HCT116 (cell line): ENCODE results near the gene TSPAN10. TPM values are rescaled to one million over a fixed set of nuclear protein-coding genes. Genes with fewer than 3 reads are reported as not detected.
A peak's percentile ranks its signal among the peaks of the same experiment; 100 is the strongest.

Experiments used
- ATAC-seq: fragments of 200-7000 bp; cut with Tn5 transposase; 2 replicates; pipeline ENCODE4 v1.9.1; 2020; ENCODE audit warnings: mild to moderate bottlenecking, moderate library complexity
- BruUV-seq: library from RNA; stranded (reverse); fragments of 400-500 nt; replicated peaks from 2 replicates; lab custom pipeline; 2021; lab: Mats Ljungman, UMichigan
- CTCF ChIA-PET: fragments of 300-600 bp; sonication (Branson Sonifier 250); formaldehyde crosslinking; loops from one replicate; lab custom pipeline; 2021; ENCODE audit warnings: antibody characterized with exemption; lab: Charles Lee
- POLR2A ChIA-PET: fragments of 300-600, 350-600 bp; sonication (Branson Sonifier 250); formaldehyde crosslinking; loops from one replicate; lab custom pipeline; 2021; ENCODE audit warnings: antibody characterized with exemption; lab: Charles Lee
- RAD21 ChIA-PET, 2 experiments: fragments of 300-600 bp; sonication (Branson Sonifier 250); formaldehyde crosslinking; loops; one replicate each; lab custom pipeline; 2023; ENCODE audit warnings: low total read pairs in 2 of 2; ENCODE audit not compliant: uncharacterized antibody in 2 of 2, unreplicated experiment in 2 of 2, low non-redundant PET in 1 of 2; lab: Charles Lee
- DNase-seq: peaks from one replicate; pipeline ENCODE4 v3.0.0-alpha.2; 2010; ENCODE audit warnings: low read depth, low spot score
- H2AFZ ChIP-seq: fragments of 200-600 bp; shearing (Covaris generic), sonication (generic); 2 replicates; pipeline ENCODE4 v1.6.1; 2017; ENCODE audit warnings: low read depth, mixed run types, mixed read lengths, antibody characterized with exemption, low read length; ENCODE audit not compliant: poor library complexity, severe bottlenecking
- H3K27ac ChIP-seq: 2 replicates; pipeline ENCODE4 v1.5.1; 2012; ENCODE audit warnings: low read depth, low read length
- H3K27me3 ChIP-seq: fragments of 200-600 bp; sonication (generic); 2 replicates; pipeline ENCODE4 v1.6.1; 2016; ENCODE audit warnings: mixed run types, low read length, mixed read lengths; ENCODE audit not compliant: insufficient read depth
- H3K36me3 ChIP-seq, 2 experiments: fragments of 200-500 bp in 1 of 2; fragments of 200-600 bp in 1 of 2; sonication (Bioruptor generic) in 1 of 2; sonication (generic) in 1 of 2; 2 replicates each; pipeline versions ENCODE4 v1.5.1 to v1.6.1; 2014 to 2016; ENCODE audit warnings: low read length in 2 of 2, inconsistent platforms in 1 of 2, mixed read lengths in 1 of 2, mixed run types in 1 of 2; ENCODE audit not compliant: insufficient read depth in 2 of 2, control insufficient read depth in 1 of 2
- H3K4me1 ChIP-seq, 2 experiments: fragments of 200-600 bp in 1 of 2; sonication (generic) in 1 of 2; 2 replicates each; pipeline versions ENCODE4 v1.5.1 to v1.6.1; 2012 to 2017; ENCODE audit warnings: low read length in 2 of 2, inconsistent platforms in 1 of 2, mild to moderate bottlenecking in 1 of 2, mixed read lengths in 1 of 2, mixed run types in 1 of 2, moderate library complexity in 1 of 2; ENCODE audit not compliant: insufficient read depth in 2 of 2, control insufficient read depth in 1 of 2
- H3K4me2 ChIP-seq: fragments of 200-600 bp; sonication (generic); 2 replicates; pipeline ENCODE4 v1.6.1; 2017; ENCODE audit warnings: mixed run types, low read length, mixed read lengths
- H3K4me3 ChIP-seq, 2 experiments: fragments of 200-600 bp in 1 of 2; sonication (generic) in 1 of 2; replicated peaks in 1 of 2; 2 replicates each; pipeline ENCODE4 v1.5.1; 2011 to 2016; ENCODE audit warnings: low read length in 2 of 2, control low read depth in 1 of 2, low read depth in 1 of 2, mild to moderate bottlenecking in 1 of 2, mixed read lengths in 1 of 2, mixed run types in 1 of 2
- H3K79me2 ChIP-seq: fragments of 200-600 bp; sonication (generic); 2 replicates; pipeline ENCODE4 v1.6.1; 2017; ENCODE audit warnings: mild to moderate bottlenecking, mixed run types, low read length, moderate library complexity, mixed read lengths; ENCODE audit not compliant: insufficient read depth
- H3K9ac ChIP-seq: fragments of 200-600 bp; sonication (generic); 2 replicates; pipeline ENCODE4 v1.6.1; 2016; ENCODE audit warnings: low read length, mixed read lengths
- H3K9me2 ChIP-seq: fragments of 200-600 bp; sonication (generic), shearing (Covaris generic); 2 replicates; pipeline ENCODE4 v1.6.1; 2017; ENCODE audit warnings: mixed run types, mild to moderate bottlenecking, moderate library complexity; ENCODE audit not compliant: insufficient read depth
- H3K9me3 ChIP-seq, 2 experiments: fragments of 200-500 bp in 1 of 2; fragments of 200-600 bp in 1 of 2; sonication (Bioruptor generic) in 1 of 2; sonication (generic) in 1 of 2; 2 replicates each; pipeline ENCODE4 v1.6.1; 2014 to 2017; ENCODE audit warnings: low read length in 2 of 2, mixed read lengths in 2 of 2, inconsistent platforms in 1 of 2, low read depth in 1 of 2, mild to moderate bottlenecking in 1 of 2, mixed run types in 1 of 2, moderate library complexity in 1 of 2; ENCODE audit not compliant: control insufficient read depth in 1 of 2, insufficient read depth in 1 of 2
- H4K20me1 ChIP-seq: fragments of 200-600 bp; sonication (generic), shearing (Covaris generic); 2 replicates; pipeline ENCODE4 v1.6.1; 2017; ENCODE audit warnings: mixed run types, mild to moderate bottlenecking, moderate library complexity; ENCODE audit not compliant: insufficient read depth
- CBX3 ChIP-seq: IDR thresholded peaks from 2 replicates; pipeline ENCODE4 v1.6.1; 2012; ENCODE audit warnings: low read depth
- CEBPB ChIP-seq: IDR thresholded peaks from 2 replicates; pipeline ENCODE4 v1.6.1; 2012; ENCODE audit warnings: low read depth
- EGR1 ChIP-seq: IDR thresholded peaks from 2 replicates; pipeline ENCODE4 v1.6.1; 2012; ENCODE audit warnings: low read depth
- EZH2 ChIP-seq: fragments of 200-600 bp; sonication (generic); IDR thresholded peaks from 2 replicates; pipeline ENCODE4 v1.6.1; 2017; ENCODE audit warnings: antibody characterized with exemption, mixed run types
- FOSL1 ChIP-seq: IDR thresholded peaks from 2 replicates; pipeline ENCODE4 v1.6.1; 2012; ENCODE audit warnings: low read depth
- JUND ChIP-seq: IDR thresholded peaks from 2 replicates; pipeline ENCODE4 v1.6.1; 2012
- POLR2A ChIP-seq: IDR thresholded peaks from 2 replicates; pipeline ENCODE4 v1.7.0; 2011; ENCODE audit warnings: borderline replicate concordance; ENCODE audit not compliant: insufficient read depth, insufficient read length; ENCODE audit errors: extremely low read depth
- POLR2AphosphoS5 ChIP-seq: IDR thresholded peaks from 2 replicates; pipeline ENCODE4 v1.6.1; 2011; ENCODE audit warnings: mild to moderate bottlenecking, low read depth, low read length, moderate library complexity
- REST ChIP-seq: IDR thresholded peaks from 2 replicates; pipeline ENCODE4 v1.6.1; 2012; ENCODE audit warnings: low read depth
- SIN3A ChIP-seq: IDR thresholded peaks from 2 replicates; pipeline ENCODE4 v1.6.1; 2012; ENCODE audit warnings: low read depth
- SP1 ChIP-seq: IDR thresholded peaks from 2 replicates; pipeline ENCODE4 v1.6.1; 2012; ENCODE audit warnings: low read depth
- SRF ChIP-seq: IDR thresholded peaks from 2 replicates; pipeline ENCODE4 v1.6.1; 2012; ENCODE audit warnings: low read depth
- YY1 ChIP-seq: IDR thresholded peaks from 2 replicates; pipeline ENCODE4 v1.6.1; 2011; ENCODE audit warnings: low read length, low read depth, moderate library complexity, mild to moderate bottlenecking; ENCODE audit not compliant: insufficient replicate concordance; ENCODE audit errors: extremely low read depth
- ZFX ChIP-seq: fragments of 450-650 bp; IDR thresholded peaks from 2 replicates; pipeline ENCODE4 v1.6.1; 2017
- ZNF274 ChIP-seq: fragments of 200-500 bp; sonication (Bioruptor generic); IDR thresholded peaks from 2 replicates; pipeline ENCODE4 v1.6.1; 2014; ENCODE audit warnings: mild to moderate bottlenecking, low read depth, low read length, inconsistent platforms
- intact Hi-C: fragments of 100-400 bp; cut with micrococcal nuclease; formaldehyde crosslinking; loops from 2 replicates; pipeline ENCODE4 v1.10.0; 2022
- total RNA-seq: library from RNA; stranded (reverse); gene quantifications from one replicate; pipeline ENCODE4 v1.2.1, GENCODE V29; 2021; ENCODE audit not compliant: unreplicated experiment
- TF ChIP-seq, protein P1 (sequence below): IDR thresholded peaks from 2 replicates; pipeline ENCODE4 v1.6.1; 2012
- TF ChIP-seq, protein P2 (sequence below), 3 experiments: fragments of 200-600 bp in 1 of 3; sonication (generic) in 1 of 3; IDR thresholded peaks in 2 of 3; conservative IDR thresholded peaks in 1 of 3; 2 replicates each; pipeline ENCODE4 v1.5.1; 2012 to 2017; ENCODE audit warnings: low read depth in 2 of 3, low read length in 2 of 3, antibody characterized with exemption in 1 of 3, borderline replicate concordance in 1 of 3, control low read depth in 1 of 3, mild to moderate bottlenecking in 1 of 3, mixed read lengths in 1 of 3, mixed run types in 1 of 3, moderate library complexity in 1 of 3; ENCODE audit not compliant: insufficient read depth in 1 of 3

TSPAN10 gene
- total RNA-seq, 1 experiment from 2014 or later = 2.3 TPM

GRCh38 chr17:81590121-81590520 lies 46.9 kb upstream of the TSPAN10 start:
- BruUV-seq = no TSS peak
- TF ChIP-seq EZH2 (no peak), POLR2A (no peak), EGR1 (no peak), FOSL1 (no peak), SRF (no peak), YY1 (no peak), CEBPB (no peak), CBX3 (no peak), POLR2AphosphoS5 (no peak), JUND (no peak), REST (no peak), ZNF274 (no peak), SP1 (no peak), ZFX (no peak), SIN3A (no peak)
- TF ChIP-seq, protein P1, sequence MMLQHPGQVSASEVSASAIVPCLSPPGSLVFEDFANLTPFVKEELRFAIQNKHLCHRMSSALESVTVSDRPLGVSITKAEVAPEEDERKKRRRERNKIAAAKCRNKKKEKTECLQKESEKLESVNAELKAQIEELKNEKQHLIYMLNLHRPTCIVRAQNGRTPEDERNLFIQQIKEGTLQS = no peak
- TF ChIP-seq, protein P2, sequence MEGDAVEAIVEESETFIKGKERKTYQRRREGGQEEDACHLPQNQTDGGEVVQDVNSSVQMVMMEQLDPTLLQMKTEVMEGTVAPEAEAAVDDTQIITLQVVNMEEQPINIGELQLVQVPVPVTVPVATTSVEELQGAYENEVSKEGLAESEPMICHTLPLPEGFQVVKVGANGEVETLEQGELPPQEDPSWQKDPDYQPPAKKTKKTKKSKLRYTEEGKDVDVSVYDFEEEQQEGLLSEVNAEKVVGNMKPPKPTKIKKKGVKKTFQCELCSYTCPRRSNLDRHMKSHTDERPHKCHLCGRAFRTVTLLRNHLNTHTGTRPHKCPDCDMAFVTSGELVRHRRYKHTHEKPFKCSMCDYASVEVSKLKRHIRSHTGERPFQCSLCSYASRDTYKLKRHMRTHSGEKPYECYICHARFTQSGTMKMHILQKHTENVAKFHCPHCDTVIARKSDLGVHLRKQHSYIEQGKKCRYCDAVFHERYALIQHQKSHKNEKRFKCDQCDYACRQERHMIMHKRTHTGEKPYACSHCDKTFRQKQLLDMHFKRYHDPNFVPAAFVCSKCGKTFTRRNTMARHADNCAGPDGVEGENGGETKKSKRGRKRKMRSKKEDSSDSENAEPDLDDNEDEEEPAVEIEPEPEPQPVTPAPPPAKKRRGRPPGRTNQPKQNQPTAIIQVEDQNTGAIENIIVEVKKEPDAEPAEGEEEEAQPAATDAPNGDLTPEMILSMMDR (IDR thresholded peaks at IDR 0.05 in 2 of 3, conservative IDR thresholded peaks at IDR 0.05 in 1 of 3; ENCODE audit: borderline replicate concordance in 1 of 3, insufficient read depth in 1 of 3, low read depth in 2 of 3, low read length in 2 of 3) = no peak
- Histone ChIP-seq H3K9ac (no peak overlapping the region), H3K27ac (no peak overlapping the region), H3K27me3 (no peaks in the 10 kb centered on the region), H3K36me3 (peaks cover 71 to 79% of the 10 kb centered on the region in 2 experiments), H3K79me2 (peaks cover 49% of the 10 kb centered on the region; the same call in 1 of the 2 replicates), H2AFZ (no peak overlapping the region), H3K4me3 (no peak overlapping the region), H3K4me1 (no peaks in the 10 kb centered on the region), H4K20me1 (no peaks in the 10 kb centered on the region), H3K4me2 (no peak overlapping the region), H3K9me2 (no peaks in the 10 kb centered on the region), H3K9me3 (no peaks in the 10 kb centered on the region)
- intact Hi-C loops = no loop called here
- ChIA-PET RAD21 (no interaction called here), CTCF (no interaction called here), POLR2A (no interaction called here)
- DNase-seq (no peak), ATAC-seq (peak; percentile 20; the same call in 1 of the 2 replicates)
